DMS53 treated with DMSO at 0.1 percent for 48 hours (cell line): ENCODE results near the gene HOXD8.

Source experiments
- DNase-seq: peaks from one replicate; lab custom pipeline; 2025; ENCODE audit not compliant: unreplicated experiment; lab: John Stamatoyannopoulos, UW

Gene HOXD8

DNA sequence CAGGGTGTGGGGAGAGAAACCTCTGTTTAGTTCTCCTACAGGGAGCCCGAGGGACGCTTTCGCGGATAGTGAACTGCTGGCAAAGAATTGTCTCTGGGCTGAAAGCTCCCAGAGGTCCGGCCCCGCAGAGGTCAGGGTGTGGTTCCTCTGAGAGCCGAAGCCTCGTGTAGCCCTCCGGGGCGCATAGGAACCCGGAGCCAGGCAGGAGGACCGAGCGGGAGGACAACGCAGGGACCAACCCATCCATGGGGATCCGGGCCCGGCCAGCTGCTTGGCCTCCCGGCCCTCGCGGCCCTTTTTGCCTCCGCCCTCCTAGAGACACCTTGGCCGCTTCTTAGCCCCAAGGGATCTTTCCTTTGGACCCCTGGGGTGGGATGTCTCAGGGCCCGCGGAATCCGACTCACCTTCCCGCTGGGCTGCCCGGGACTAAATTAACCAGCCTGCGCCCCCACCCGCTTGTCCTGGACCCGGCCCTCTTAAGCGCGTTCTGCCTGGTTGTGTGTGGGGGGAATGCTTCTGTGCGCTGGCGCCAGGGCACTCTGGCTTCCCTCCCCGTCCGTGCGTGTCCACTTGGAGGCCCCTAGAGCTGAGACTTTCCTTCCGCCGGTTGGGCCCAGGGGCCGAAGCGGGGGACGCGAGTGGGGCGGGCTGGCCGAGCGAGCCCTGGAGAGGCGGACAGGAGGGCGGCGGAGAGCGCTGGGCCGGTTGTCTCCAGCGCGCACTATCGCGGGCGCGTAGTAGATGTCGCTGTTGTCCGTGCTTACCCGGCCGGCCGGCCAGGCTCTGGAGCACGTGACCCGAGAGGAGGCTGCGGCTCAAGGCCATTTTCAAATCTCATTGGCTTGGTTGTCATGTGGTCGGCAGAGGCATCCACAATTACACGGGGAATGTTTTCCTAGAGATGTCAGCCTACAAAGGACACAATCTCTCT is 13.4 kb upstream of the HOXD8 start, which contains the start of gene HOXD10:
Gene HOXD10, plus strand, starts transcription at position 896 of the 931 bp plus-strand sequence. CDS start 56 bp downstream, outside the sequence.
- peak; percentile 55 for DNase-seq

DNA sequence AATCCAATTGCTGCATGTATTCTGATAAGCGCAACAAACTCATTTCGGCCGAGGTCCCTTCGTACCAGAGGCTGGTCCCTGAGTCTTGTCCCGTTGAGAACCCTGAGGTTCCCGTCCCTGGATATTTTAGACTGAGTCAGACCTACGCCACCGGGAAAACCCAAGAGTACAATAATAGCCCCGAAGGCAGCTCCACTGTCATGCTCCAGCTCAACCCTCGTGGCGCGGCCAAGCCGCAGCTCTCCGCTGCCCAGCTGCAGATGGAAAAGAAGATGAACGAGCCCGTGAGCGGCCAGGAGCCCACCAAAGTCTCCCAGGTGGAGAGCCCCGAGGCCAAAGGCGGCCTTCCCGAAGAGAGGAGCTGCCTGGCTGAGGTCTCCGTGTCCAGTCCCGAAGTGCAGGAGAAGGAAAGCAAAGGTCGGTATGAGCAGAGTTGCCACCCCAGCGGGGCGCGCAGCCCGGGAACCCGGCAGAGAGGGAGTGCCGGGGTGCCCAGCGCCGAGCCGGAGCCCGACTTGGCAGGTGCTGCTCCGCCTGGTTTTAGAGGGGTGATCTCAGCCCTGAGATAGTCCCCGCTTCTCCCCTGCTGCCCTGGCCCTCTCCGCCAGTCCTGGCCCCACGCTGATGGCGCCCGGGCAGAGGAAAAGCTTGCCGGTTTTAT is 12.2 kb upstream of the HOXD8 start:
- no peak for DNase-seq

DNA sequence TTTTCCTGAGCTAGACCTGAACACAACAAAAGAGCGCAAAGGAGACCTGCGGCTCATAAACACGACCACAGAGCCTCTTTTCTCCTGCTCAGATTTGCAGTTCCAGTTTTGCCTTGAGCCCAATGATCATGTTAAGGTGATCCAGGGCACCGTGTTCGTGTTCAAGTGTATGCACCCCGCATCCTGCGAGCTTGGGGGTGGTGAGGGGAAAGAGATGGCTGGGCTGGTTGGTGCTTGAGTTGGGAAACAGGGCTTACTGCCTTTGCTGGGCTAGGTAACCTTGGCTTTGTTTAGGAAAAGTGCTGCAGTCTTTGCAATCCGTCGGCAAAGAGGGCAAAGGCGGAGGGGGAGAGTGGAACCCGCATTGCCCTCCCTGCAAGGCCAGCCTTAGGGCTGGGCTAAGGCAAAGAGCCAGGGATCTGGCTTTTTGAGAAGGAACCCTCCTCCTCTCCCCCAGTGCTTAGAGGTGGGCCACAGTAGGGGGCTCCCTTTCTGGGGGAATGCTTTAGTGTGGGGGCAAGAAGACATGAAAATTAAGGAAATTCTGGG is 11.6 kb upstream of the HOXD8 start:
- DNase-seq = no peak

DNA sequence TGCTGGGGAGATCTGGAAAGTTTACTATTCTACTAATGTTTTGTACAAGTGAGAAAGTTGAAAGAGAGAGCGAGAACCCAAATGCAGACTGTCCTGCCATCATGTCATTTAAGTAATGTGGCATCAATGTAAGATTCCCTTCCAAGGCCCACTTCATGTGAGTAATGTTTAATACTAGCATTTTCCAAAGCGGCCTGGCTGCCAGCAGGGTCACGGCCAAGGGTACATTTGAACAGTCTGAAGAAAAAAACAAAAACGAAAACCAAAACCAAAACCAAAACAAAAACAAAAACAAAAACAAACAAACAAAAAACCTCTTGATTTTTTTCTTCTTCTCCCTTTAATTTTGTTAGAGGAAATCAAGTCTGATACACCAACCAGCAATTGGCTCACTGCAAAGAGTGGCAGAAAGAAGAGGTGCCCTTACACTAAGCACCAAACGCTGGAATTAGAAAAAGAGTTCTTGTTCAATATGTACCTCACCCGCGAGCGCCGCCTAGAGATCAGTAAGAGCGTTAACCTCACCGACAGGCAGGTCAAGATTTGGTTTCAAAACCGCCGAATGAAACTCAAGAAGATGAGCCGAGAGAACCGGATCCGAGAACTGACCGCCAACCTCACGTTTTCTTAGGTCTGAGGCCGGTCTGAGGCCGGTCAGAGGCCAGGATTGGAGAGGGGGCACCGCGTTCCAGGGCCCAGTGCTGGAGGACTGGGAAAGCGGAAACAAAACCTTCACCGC is 10.7 kb upstream of the HOXD8 start:
- peak; percentile 58 for DNase-seq

DNA sequence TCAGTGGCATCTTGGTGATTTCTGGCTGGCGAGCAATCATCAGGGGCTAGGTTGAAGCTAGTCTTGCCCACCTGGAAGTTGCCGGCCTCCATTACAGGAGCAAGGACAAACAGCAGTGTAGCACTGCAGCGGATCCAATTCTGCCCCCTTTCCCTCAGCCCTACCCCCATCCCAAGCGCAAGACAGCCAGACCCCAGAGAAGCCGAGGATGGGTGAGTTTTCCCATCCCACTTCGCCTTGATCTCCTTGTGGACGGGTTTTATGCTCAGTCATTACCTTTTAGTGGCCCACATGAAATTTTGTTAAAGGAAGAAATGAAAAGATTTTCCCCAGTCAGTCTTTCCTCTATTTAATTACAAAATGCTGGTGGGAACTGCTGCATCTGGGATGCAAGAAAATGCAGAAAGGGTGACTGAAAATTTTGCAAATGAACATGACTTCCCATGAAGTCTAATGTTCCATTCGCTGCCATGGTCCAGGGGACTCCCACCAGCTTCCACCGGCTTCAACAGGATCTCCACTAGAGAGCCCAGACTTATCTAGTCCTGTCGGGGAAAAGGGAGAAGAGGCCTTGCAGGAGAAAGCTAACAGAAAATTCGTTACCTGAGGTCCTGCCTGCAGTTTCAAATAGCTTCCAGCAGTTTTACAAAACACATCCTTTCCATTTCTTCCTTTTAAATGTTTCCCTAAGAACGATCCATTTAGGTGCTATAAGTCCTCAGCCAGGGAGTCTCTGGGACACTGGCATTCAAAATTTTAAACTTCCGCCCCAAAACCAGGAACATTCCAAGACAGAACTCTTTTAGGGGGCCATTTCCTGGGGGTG is 8.9 kb upstream of the HOXD8 start:
- DNase-seq = no peak

DNA sequence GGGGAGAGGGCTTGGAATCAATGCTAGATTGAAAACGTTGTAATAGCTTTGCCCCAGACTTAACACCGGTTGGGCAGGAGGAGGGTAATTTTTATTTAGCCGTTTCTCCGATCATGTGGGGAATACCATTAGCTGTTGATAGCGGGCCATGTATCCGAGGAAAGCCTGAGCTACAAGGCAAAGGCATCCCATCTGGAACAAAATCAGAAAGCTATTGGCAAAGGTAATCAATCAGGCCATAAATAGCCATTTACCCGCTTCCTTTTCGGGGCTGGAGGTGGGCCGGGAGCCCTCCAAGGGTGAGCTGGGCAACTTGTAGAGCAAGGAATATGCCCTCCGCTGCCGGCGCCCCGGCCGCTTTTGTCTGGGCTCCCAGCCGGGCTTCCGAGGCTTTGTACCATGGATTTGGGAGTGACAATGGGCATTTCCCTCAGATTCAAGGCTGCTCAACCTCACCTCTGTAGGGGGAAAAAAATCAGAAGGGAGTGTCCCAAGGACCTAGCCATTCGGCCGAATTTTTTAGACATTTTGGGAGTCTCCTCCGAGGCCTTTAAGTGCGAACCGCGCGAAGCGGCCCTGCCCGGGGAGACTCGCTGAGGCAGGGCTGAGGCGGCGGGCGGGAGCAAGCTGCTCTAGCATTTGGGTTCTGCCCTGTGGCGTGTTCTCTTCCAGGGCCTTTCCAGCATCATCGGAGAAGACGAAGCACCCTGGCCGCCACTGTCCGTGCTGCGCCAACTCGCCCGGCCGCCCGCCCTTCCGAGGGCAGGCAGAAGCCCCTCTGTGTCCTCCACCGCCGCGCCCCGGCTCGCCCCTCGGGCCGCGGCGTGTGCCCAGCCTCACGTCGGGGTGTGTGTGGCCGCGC is 8.1 kb upstream of the HOXD8 start:
- DNase-seq = no peak

DNA sequence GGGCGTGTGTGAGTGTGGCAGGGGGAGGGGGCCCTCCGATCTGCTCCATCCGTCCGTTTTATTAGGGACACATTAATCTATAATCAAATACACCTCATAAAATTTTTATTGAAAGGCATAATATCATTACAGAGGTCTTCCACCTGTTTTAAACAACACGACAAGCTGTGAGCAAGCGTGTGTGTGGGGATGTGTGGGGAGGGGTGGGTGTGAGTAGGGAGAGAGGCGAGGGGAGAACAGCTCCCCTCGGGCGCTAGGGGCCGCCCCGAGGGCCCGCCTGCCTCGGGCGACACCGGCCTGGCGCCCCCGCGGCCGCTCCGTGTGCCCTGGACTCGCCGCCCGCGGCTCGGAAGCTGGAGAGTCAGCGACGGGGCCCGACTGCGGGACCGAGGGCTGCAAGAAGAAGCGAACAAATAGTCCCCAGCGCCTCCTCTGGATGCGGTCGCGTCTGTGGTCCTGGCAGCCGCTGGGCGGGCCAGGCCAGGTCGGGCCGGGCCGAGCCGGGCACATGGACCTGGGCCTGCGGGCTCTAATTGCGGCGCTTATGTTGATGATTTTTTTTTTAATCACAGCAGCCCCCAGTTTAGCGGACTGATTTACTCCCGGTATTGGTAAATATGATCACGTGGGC is 7.3 kb upstream of the HOXD8 start:
- peak; percentile 88 for DNase-seq

DNA sequence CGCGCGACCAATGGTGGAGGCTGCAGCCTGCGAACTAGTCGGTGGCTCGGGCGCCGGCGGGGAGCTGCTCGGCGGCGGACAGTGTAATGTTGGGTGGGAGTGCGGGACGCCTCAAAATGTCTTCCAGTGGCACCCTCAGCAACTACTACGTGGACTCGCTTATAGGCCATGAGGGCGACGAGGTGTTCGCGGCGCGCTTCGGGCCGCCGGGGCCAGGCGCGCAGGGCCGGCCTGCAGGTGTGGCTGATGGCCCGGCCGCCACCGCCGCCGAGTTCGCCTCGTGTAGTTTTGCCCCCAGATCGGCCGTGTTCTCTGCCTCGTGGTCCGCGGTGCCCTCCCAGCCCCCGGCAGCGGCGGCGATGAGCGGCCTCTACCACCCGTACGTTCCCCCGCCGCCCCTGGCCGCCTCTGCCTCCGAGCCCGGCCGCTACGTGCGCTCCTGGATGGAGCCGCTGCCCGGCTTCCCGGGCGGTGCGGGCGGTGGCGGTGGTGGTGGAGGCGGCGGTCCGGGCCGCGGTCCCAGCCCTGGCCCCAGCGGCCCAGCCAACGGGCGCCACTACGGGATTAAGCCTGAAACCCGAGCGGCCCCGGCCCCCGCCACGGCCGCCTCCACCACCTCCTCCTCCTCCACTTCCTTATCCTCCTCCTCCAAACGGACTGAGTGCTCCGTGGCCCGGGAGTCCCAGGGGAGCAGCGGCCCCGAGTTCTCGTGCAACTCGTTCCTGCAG is 6.7 kb upstream of the HOXD8 start, which contains the start of gene HOXD9:
Gene HOXD9, plus strand, starts transcription at position 37 of the 728 bp plus-strand sequence. Its CDS starts 50 bp downstream, at position 87.
- no peak for DNase-seq

DNA sequence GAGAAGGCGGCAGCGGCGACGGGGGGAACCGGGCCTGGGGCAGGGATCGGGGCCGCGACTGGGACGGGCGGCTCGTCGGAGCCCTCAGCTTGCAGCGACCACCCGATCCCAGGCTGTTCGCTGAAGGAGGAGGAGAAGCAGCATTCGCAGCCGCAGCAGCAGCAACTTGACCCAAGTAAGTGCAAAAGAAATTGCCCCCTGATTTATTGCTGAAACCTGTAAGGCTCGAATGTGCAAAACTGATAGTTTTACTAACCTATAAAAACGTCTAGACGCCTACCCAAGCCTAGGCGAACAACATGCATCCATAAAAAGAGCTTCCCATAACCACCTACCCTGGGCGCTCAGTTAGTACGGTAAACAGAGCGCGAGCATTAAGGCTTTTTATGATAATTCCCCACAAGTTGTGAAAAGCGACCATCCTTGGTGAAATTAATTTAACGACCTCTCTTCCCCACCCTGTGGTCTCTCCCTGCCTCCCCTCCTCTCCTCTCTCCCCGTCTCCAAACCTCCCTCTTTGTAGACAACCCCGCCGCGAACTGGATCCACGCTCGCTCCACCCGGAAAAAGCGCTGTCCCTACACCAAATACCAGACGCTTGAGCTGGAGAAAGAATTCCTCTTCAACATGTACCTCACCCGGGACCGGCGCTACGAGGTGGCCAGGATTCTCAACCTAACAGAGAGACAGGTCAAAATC is 5.9 kb upstream of the HOXD8 start:
- no peak for DNase-seq

DNA sequence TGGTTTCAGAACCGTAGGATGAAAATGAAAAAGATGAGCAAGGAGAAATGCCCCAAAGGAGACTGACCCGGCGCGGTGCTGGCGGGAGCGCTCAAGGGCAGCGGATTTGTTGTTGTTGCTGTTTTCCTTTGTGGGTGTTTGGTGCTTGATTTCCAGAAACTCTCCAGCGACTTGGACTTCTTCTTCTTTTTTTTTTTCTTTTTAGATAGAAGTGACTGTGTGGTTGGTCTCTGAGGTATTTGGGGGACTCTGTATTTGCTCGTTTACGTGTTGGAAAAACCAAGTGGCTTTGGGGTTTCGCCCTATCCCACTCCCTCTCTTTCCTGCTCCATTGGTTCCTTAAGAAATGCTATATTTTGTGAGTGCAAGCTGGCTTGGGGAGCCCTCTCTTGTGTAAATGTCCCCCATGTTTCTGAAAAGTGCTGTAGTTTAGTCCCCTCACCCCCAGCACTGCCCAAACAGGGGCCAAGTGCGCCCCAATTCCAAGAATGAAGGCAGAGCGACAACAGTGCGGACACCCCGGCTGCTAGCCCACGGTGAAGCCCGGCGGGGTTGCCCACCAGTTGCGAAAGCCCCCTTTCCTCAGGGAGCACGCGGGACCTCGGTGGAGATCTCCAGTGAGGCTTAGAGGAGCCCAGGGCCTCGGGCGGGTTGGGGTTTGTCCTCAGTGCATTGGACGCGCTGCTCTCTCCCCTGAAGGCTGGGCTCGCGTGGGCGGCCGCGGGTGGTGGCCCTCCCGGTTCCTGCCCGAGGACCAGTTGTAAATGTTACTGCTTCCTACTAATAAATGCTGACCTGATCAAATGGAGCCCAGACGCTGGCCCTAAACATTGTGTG is 5.2 kb upstream of the HOXD8 start:
- no peak for DNase-seq

DNA sequence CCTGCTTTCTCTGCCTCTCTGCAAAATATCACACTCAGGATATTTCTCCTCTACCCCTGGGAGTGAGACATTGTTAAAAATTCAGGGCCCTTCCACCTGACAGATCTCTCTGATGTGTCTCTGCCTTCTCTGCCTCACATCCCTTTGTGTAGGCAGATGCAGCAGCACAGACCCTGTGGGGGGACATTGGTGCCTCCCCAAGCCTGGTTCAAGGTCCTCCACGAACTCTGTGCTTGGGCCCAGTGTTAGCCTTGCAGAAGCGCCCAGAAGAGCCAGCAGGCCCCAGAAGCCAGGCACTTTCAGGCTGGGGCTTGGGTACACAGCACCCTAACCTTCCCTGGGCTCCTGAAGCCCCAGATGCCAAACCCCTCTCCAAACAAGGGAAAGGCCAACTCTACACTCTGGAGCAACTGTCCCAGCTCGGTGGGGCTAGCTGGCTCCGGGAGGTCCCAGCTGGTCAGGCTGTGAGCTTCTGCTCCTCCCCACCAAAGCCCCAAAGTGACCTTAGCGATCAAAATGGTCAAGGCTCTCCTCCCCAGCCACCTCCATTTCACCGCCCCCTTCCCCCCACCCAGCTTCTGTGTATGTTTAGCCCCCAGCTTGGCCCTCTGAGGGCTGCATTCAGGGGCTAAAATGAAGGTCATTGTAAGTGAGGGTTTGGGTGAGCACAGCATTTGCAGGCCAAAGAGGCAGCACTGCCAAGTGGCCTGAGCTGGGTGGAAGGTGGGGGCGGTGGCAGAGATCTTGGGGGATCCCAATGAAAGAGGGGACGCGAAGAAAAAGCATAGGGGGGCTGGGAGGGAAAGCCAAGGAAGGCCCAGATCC is 4.3 kb upstream of the HOXD8 start:
- no peak for DNase-seq

DNA sequence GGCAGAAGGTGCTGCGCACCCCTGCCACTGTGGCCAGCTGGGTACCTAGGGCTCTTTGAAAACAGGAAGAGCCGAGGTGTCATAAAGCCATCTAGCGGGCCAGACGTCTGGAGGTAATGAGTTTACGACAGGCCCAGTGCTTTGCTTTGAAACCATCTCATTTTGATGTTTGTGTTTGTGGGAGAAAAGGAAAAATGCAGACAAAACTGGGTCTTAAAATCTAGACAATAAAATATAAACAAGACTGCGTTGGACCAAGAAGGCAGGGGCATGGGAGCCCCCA is 3.8 kb upstream of the HOXD8 start:
- DNase-seq = no peak

DNA sequence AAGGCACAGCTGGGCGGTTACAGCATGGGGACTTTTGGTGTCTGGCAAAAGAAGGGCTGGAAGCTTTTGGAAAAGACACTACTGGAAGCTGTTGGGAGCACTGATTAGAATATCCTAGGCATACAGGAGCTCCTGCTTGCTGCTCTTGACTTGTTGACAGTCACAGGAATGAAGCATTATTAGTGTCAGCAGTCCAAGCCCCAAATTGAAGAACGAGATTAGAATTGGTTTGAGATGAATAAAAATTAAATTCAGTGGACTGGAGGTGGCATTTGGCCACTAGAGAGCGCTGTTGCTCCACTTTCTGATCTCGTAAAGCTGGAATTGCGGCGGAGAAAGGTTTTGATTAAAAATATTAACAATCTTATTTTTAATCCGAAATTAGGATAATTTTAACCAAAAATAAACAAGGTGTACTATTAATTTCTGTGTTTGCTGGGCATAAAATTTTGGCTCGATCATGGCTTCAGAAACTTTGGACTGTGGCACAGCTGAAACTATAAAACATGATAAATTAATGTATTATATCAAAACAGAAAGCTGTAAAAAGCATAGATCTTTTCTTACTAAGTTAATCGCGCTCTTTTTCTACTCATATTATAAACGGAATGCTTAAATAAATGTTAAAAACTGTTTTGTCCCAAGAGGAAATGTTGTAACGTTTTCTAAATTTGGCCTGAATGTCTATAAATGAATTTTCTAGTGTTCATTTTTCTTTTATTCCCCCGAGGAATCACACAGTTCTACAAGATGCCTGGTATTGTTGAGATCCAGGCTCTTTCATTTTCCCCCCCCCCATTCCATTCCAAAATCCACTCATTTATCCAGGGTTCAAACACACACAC is 2.4 kb upstream of the HOXD8 start:
- peak; percentile 64 for DNase-seq

DNA sequence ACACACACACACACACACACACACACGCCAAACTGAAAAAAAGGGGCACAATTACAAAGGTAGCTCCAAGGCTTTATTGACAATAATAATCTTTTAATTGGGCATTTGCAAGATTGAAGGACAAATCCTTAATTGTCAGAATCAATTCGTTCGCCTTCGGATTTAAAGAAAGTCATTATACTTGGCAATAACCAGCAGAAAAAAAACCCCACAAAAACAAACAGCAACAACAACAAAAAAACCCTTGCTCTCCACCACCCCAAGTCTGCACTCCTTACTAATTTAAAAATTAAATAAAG is 1.8 kb upstream of the HOXD8 start:
- no peak for DNase-seq
